Activated gamma-delta T cell (primary cell): ENCODE results near the gene ZNF335.
A peak's percentile ranks its signal among the peaks of the same experiment; 100 is the strongest.
"Not testable (repeated sequence)": the region's sequence is repeated elsewhere in the genome, so short reads cannot be mapped to it uniquely, and the experiment has no call there.

ENCODE experiments used
- DNase-seq: peaks from one replicate; lab custom pipeline; 2025; lab: John Stamatoyannopoulos, UW

ZNF335 gene

DNA sequence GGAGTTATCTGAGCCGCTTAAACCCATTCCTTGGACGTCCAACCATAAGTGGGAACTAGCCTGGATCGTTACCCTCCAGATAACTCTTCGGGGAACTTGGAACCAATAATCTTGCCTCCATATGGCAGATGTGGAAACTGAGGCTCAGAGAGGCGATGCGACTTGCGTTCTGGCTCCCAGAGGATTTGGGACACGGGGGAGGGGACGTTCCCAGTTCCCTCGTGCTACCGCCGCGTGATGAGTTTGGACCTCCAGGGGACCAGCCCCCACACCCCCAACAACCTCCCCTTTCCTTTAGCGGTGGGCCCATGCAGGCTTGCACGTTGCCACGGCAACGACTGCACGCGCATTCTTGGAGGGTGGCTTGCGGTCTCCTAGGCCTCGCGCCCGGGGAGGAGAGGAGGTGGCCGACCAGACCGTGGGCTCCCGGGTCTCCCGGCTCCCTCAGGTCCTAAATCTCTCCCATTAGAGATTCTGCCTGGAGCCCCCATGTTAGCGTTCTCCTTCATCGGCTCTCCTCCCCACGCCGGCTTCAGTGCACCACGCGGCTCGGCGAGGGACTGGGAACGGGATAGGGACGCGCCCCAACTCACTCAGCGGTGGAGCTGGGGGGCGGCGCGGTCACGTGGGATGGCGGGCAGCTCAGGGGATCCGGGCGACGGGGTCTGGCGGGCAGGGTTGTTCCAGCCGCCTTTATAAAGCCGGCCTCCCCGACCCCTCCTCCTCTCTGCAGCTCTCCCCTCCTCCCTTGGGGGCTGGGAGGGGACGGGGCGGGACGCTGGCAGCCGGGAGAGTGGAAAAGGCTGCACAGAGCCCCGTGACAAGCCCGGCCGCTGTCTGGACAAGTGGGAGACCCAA lies 60.3 kb downstream of the ZNF335 start, which contains the start of gene PLTP:
Gene PLTP (minus strand): TSS at position 670 of the 858 bp plus-strand sequence. CDS start 703 bp downstream, outside the sequence.
- DNase-seq, result peak; percentile 23

- peak; percentile 72 for DNase-seq
Observed at GRCh38 chr20:45910670-45911485, 61.1 kb downstream of the ZNF335 start.

- no peak for DNase-seq
Observed at GRCh38 chr20:45909817-45910669, 62.0 kb downstream of the ZNF335 start.

DNA sequence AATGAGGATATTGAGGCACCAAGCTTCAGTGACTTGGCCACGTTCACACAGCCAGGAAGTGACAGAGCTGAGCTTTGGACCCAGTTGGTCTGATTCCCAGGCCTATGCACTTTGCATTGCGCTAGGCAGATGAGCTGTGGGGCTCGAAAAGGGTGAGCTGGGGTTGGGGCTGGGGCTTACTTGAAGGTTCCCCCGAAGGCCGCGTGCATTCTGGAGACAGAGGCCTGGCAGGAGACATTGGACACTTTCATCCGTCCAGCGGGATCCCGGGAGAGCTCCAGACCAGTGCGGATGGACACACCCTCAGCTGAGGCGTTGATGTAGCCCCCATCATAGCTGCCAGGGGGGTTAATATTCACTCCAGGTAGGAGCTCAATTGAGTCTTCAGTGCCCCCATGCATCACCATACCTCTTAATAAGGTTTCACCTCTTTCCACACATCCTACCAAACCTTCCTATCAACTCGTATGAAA lies 62.6 kb downstream of the ZNF335 start:
- no peak for DNase-seq

GRCh38 chr20:45908084-45908483 lies 63.9 kb downstream of the ZNF335 start:
- no peak for DNase-seq

GRCh38 chr20:45907219-45907948 lies 64.6 kb downstream of the ZNF335 start:
- DNase-seq, result no peak

DNA sequence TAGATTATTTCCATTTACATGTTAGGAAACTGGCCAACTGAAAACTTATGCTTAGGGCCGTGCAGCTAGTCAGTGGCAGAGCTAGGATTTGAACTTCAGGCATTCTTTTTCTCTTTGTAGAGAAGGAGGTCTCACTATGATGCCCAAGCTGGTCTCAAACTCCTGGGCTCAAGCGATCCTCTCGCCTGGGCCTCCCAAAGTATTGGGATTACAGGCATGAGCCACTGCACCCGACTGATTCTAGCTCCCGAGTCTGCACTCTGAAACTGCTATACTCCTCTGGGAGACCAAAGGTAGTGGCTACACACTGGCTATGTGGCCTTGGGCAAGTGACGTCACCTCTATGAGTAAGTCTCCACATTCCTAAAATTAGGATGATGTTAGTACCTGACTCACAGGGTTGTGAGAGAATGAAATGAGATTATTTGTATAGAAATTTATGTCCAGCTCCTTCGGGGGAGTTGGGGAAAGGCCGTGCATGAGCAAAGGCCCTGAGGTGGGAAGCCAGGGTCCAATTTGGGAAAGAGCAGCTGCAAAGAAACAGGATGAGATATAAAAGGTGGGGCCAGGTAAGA lies 66.4 kb downstream of the ZNF335 start:
- DNase-seq, result no peak

GRCh38 chr20:45904583-45905504 lies 67.2 kb downstream of the ZNF335 start:
- DNase-seq, result no peak

GRCh38 chr20:45902199-45902701 lies 69.8 kb downstream of the ZNF335 start:
- no peak for DNase-seq

GRCh38 chr20:45901332-45901731 lies 70.7 kb downstream of the ZNF335 start:
- not testable (repeated sequence) for DNase-seq

- no peak for DNase-seq
Observed at GRCh38 chr20:45899046-45899835, 72.8 kb downstream of the ZNF335 start.
